ENCODE data around the gene KRT37.
"Not testable (repeated sequence)": the region's sequence is repeated elsewhere in the genome, so short reads cannot be mapped to it uniquely, and the experiment has no call there.

Gene KRT37

DNA sequence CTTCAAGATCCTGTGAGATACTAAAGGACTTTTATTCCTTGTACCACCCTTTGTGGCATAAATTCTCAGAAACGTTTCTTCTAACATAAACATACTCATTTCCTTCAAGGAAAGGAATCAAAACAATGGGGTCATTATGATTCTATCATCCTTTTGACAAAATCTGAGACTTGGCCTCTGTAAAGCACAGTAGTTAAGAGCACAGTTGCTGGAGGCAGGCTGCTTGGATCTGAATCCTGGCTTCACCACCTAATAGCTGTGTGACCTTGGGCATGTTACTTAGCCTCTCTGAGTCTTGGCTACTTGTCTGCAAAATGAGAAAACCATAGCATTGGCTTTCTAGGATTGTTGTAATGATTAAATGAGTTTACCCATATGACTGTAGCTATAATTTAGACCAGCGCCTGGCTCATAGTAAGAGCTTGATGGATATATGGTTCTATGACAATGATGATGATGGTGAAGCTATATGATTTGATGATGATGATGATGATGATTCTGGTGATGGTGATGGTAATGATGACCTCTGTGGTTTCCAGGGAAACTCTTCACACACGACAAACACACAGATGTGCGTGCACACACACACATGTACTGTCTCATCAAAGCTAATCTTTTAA is 20.9 kb downstream of the KRT37 start:
- DNase-seq, result no peak

DNA sequence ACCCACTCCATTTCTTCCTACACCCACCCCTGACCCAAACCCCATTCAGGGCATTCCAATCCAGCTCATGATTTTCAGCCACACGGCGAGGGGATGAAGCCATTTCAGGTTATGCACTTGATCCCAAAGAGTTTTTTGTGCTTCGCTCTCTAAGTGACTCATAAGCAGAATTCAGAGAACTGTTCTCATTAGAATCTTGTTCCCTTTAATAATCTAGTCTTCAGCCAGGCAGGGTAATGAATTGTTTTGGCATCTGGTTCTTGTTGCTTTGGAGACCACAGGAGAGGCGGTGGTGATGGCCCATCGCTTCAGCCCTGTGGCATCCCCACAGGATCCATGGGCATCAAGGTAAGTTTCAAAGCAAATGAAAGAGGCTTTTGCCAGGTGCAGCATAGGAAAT is 22.2 kb downstream of the KRT37 start:
- DNase-seq, result no peak

GRCh38 chr17:41396996-41397660 is 27.3 kb downstream of the KRT37 start, which contains the start of gene KRT31:
Gene KRT31, minus strand, starts transcription at chr17:41397608. Its CDS starts 69 bp downstream, at chr17:41397539.
- no peak for DNase-seq

DNA sequence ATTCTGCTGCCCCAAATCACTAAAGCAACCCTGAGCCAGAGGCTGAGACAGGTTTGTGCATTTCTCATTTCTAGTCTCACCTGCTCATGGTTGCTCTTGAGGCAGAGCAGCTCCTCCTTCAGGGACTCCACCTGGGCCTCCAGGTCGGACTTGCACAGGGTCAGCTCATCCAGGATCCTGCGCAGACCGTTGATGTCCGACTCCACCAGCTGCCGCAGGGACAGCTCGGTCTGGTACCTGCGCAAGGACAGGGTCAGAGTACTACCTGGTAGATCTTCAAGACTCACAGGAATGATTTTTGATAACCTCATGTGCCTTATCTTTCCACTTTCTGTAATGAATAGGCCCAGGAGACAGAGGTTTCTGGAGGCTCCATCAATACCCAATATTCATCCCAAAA is 28.0 kb downstream of the KRT37 start:
- no peak for DNase-seq

GRCh38 chr17:41395611-41396010 is 28.8 kb downstream of the KRT37 start:
- no peak for DNase-seq

- not testable (repeated sequence) for DNase-seq
Observed at GRCh38 chr17:41395044-41395443, 29.3 kb downstream of the KRT37 start.

GRCh38 chr17:41394254-41394996 is 30.0 kb downstream of the KRT37 start:
- DNase-seq, result no peak

GRCh38 chr17:41393826-41394225 is 30.6 kb downstream of the KRT37 start:
- no peak for DNase-seq

GRCh38 chr17:41393294-41393693 is 31.1 kb downstream of the KRT37 start:
- DNase-seq, result no peak

GRCh38 chr17:41392278-41392677 is 32.1 kb downstream of the KRT37 start:
- no peak for DNase-seq

GRCh38 chr17:41391535-41391934 is 32.9 kb downstream of the KRT37 start:
- no peak for DNase-seq

- DNase-seq, result no peak
Observed at GRCh38 chr17:41390411-41390938, 33.9 kb downstream of the KRT37 start.

DNA sequence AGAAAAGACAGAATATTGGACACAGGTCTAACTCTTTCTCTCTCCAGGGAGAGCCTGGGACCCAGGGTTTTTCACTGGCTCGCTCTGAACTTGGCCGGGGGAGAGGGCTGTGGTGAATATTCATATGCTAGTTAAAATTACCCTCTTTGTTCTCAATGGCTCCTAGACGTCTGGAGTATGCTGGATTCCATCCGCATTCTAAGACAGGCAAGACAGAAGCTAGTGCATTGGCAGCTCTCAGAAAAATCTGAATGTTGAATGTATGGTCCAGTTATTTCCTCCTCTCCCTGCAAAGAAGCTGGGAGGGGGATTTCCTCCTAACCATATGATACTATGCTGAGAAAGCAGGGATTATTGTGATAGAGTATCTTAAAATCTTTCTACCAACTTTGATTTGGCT is 36.7 kb downstream of the KRT37 start:
- no peak for DNase-seq

DNA sequence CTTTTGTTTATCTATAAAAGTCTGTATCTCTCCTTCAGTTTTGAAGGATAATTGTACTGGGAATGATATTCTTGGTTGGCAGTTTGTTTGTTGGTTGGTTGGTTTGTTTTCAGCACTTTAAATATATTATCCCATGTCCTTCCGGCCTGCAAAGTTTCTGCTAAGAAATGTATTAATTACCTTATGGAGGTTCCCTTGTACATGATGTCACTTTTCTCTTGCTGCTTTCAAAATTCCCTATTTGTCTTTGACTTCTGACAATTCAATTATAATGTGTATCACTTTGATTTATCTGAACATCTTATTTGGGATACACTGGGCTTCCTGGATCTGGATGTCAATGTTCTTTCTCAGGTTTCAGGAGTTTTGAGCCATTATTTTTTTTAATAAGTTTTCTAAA is 38.2 kb downstream of the KRT37 start:
- no peak for DNase-seq

DNA sequence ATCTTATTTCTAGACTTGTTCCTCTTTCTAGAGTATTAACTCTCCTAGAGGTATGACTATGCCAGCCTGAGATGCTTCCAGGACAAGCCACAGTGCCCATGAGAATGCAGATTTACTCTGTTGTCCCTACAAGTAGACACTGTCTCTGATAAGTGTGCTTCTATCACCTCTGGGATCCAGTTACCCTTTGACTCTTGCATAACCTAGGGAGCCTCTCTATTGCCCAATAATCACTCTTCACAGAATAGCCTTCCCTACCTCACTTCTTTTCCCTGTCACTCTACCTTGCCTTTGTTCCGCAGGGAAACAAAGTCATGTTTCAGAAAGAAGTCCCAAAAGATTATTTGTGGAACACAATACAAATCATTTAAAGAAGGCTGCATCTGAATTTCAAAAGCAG is 40.7 kb downstream of the KRT37 start:
- DNase-seq, result no peak

DNA sequence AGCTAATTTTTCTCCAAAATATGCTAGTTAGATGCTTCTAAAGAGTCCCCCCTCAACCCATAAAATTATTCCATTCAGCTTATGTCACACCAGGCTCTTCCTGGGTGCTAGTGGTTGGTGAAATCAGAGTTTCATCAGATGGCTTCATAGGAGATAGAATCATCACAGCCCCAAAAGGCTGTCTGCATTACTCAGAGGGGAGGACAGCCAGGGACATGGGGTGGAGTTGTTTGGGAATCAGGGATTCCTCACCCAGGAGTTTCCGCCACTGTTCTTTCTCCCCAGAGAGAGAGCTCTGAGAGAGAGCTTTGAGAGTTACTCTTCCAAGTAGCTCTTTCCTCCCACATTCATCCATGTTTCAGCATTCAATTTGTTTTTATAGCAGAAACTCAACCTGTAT is 42.0 kb downstream of the KRT37 start:
- no peak for DNase-seq

DNA sequence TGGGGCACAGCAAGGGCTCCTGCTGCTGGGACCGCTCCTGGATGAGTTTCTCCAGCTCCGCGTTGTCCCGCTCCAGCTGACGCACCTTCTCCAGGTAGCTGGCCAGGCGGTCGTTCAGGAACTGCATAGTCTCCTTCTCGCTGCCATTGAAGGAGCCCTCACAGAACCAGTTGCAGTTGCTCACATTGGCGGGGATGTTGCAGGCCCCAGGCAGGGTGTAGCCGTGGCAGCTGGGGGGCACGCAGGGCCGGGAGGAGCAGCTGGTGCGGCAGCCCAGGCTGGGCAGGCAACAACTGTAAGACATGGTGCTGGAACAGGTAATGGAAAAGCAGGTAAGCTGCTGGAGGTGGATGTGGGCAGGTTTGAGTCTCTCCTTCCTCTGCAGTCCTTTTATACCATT is 42.4 kb downstream of the KRT37 start, which contains the start of gene KRT34:
Gene KRT34, minus strand, starts transcription at position 364 of the 400 bp plus-strand sequence. Its CDS starts 60 bp downstream, at position 304.
- DNase-seq, result not testable (repeated sequence)

GRCh38 chr17:41380091-41380490 is 44.3 kb downstream of the KRT37 start:
- DNase-seq, result not testable (repeated sequence)

DNA sequence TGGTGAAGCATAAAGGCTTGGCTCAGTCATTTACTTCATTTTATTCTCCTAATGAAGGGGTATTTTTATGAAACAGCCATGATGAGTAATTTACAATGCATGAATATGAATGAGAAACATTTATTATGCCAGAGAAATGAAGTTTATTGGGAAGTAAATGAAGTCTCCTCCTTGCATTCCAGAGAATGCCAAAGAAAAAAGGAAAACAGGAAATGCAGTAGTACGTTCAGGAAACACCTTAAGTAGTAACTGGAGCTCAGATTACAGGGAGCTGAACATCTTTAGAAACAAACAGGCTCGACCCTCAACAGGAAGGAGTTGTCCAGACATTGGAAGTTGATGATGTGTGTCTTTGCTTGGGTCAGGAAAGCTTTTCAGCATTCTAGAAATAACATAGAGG is 46.8 kb downstream of the KRT37 start:
- no peak for DNase-seq
